HCT116 (cell line): ENCODE results near the gene SIVA1.

Experiments used
- CEBPB ChIP-seq: IDR thresholded peaks from 2 replicates; pipeline ENCODE4 v1.6.1; 2012; ENCODE audit warnings: low read depth
- POLR2A ChIP-seq: IDR thresholded peaks from 2 replicates; pipeline ENCODE4 v1.7.0; 2011; ENCODE audit warnings: borderline replicate concordance; ENCODE audit not compliant: insufficient read depth, insufficient read length; ENCODE audit errors: extremely low read depth
- POLR2AphosphoS5 ChIP-seq: IDR thresholded peaks from 2 replicates; pipeline ENCODE4 v1.6.1; 2011; ENCODE audit warnings: mild to moderate bottlenecking, low read depth, low read length, moderate library complexity
- RAD21 ChIP-seq: IDR thresholded peaks from 2 replicates; pipeline ENCODE4 v1.6.1; 2012; ENCODE audit warnings: low read depth, mild to moderate bottlenecking
- SP1 ChIP-seq: IDR thresholded peaks from 2 replicates; pipeline ENCODE4 v1.6.1; 2012; ENCODE audit warnings: low read depth
- ZNF274 ChIP-seq: fragments of 200-500 bp; sonication (Bioruptor generic); IDR thresholded peaks from 2 replicates; pipeline ENCODE4 v1.6.1; 2014; ENCODE audit warnings: mild to moderate bottlenecking, low read depth, low read length, inconsistent platforms
- TF ChIP-seq, protein P1 (sequence below): IDR thresholded peaks from 2 replicates; pipeline ENCODE4 v1.6.1; 2012; ENCODE audit warnings: low read depth
- TF ChIP-seq, protein P2 (sequence below), 3 experiments: fragments of 200-600 bp in 1 of 3; sonication (generic) in 1 of 3; IDR thresholded peaks in 2 of 3; conservative IDR thresholded peaks in 1 of 3; 2 replicates each; pipeline ENCODE4 v1.5.1; 2012 to 2017; ENCODE audit warnings: low read depth in 2 of 3, low read length in 2 of 3, antibody characterized with exemption in 1 of 3, borderline replicate concordance in 1 of 3, control low read depth in 1 of 3, mild to moderate bottlenecking in 1 of 3, mixed read lengths in 1 of 3, mixed run types in 1 of 3, moderate library complexity in 1 of 3; ENCODE audit not compliant: insufficient read depth in 1 of 3

DNA sequence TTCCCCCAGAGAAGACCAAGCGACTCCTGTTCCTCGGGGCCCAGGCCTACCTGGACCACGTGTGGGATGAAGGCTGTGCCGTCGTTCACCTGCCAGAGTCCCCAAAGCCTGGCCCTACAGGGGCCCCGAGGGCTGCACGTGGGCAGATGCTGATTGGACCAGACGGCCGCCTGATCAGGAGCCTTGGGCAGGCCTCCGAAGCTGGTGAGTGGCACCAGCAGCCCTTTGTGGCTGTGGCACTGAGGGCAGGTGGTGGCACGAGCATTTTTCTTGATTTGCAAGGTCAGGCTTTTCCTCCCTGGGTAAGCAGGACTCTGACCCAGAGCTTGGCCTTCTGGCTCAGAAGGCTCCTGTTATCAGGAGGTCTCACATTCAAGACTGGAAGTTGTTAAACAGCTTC, 2.7 kb downstream of the SIVA1 start:
- TF ChIP-seq SP1 (no peak), POLR2A (no peak), CEBPB (no peak), POLR2AphosphoS5 (no peak), RAD21 (no peak), ZNF274 (no peak)
- TF ChIP-seq, protein P1, sequence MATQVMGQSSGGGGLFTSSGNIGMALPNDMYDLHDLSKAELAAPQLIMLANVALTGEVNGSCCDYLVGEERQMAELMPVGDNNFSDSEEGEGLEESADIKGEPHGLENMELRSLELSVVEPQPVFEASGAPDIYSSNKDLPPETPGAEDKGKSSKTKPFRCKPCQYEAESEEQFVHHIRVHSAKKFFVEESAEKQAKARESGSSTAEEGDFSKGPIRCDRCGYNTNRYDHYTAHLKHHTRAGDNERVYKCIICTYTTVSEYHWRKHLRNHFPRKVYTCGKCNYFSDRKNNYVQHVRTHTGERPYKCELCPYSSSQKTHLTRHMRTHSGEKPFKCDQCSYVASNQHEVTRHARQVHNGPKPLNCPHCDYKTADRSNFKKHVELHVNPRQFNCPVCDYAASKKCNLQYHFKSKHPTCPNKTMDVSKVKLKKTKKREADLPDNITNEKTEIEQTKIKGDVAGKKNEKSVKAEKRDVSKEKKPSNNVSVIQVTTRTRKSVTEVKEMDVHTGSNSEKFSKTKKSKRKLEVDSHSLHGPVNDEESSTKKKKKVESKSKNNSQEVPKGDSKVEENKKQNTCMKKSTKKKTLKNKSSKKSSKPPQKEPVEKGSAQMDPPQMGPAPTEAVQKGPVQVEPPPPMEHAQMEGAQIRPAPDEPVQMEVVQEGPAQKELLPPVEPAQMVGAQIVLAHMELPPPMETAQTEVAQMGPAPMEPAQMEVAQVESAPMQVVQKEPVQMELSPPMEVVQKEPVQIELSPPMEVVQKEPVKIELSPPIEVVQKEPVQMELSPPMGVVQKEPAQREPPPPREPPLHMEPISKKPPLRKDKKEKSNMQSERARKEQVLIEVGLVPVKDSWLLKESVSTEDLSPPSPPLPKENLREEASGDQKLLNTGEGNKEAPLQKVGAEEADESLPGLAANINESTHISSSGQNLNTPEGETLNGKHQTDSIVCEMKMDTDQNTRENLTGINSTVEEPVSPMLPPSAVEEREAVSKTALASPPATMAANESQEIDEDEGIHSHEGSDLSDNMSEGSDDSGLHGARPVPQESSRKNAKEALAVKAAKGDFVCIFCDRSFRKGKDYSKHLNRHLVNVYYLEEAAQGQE: no peak
- TF ChIP-seq, protein P2, sequence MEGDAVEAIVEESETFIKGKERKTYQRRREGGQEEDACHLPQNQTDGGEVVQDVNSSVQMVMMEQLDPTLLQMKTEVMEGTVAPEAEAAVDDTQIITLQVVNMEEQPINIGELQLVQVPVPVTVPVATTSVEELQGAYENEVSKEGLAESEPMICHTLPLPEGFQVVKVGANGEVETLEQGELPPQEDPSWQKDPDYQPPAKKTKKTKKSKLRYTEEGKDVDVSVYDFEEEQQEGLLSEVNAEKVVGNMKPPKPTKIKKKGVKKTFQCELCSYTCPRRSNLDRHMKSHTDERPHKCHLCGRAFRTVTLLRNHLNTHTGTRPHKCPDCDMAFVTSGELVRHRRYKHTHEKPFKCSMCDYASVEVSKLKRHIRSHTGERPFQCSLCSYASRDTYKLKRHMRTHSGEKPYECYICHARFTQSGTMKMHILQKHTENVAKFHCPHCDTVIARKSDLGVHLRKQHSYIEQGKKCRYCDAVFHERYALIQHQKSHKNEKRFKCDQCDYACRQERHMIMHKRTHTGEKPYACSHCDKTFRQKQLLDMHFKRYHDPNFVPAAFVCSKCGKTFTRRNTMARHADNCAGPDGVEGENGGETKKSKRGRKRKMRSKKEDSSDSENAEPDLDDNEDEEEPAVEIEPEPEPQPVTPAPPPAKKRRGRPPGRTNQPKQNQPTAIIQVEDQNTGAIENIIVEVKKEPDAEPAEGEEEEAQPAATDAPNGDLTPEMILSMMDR (IDR thresholded peaks at IDR 0.05 in 2 of 3, conservative IDR thresholded peaks at IDR 0.05 in 1 of 3; ENCODE audit: borderline replicate concordance in 1 of 3, insufficient read depth in 1 of 3, low read depth in 2 of 3, low read length in 2 of 3): no peak
